AG20443 (cell line): ENCODE results near the gene EID2.
A peak's percentile ranks its signal among the peaks of the same experiment; 100 is the strongest.

Source experiments
- DNase-seq: peaks from one replicate; pipeline ENCODE4 v3.0.0; 2012; ENCODE audit warnings: low spot score, mixed read lengths

Gene EID2

GRCh38 chr19:39502640-39503417, 37.1 kb downstream of the EID2 start:
- DNase-seq = peak; percentile 95

- DNase-seq = no peak
Measured at GRCh38 chr19:39501340-39501739, 38.6 kb downstream of the EID2 start.

DNA sequence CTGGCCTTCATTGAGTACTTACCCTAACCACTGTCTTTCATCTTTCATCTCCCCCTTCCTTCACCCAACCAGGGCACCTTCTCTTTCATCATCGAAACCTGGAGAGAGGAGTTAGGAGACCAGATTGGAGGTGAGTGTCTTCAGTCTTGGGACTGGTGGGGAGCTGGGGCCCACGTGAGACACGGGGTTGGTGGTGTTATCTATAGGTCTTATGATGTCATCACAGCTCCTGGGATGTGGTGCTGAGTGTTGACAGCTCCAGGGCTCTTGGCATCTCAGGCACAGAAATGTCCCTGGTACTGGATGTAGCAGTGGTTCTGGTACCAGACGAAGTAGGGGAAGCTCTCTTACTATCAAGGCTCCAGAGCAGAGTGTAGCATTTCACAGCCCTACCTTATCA, 39.4 kb downstream of the EID2 start:
- DNase-seq = no peak

DNA sequence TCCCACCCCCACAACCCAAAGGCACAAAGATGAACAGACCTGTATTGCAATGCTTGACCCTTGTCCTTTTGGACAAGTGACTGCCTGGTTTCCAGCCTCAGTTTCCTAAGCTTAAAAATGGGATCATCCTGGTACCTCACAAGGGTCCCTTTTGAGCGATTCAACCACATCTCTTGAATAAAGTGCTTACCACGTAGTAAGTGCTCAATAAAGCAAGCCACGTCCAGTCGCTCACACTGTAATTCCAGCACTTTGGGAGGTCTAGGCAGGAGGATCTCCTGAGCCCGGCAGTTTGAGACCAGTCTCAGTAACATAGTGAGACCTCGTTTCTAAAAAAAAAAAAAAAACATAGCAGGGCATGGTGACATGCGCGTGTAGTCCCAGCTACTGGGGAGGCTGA, 40.0 kb downstream of the EID2 start:
- no peak for DNase-seq

GRCh38 chr19:39498798-39499642, 40.9 kb downstream of the EID2 start, which contains the start of gene DLL3:
DLL3 (plus strand) TSS chr19:39498947; CDS start chr19:39498975, 28 bp downstream.
- DNase-seq = no peak

- DNase-seq = peak; percentile 40
Measured at GRCh38 chr19:39497996-39498797, 41.8 kb downstream of the EID2 start.

DNA sequence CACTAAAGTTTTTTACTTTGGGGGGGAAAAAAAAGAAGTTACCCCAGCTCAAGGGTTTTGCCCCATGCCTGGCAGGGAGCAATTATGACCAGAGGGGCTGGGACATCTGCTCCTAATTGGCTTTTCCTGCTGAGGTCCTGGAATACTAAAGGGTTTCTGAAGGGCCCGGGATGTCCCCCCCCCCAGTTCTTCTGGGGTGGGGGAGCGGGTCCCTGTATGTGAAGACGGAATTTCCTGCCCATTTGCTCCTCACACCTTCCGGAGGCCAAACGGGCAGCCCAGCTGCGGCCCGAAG, 42.3 kb downstream of the EID2 start:
- no peak for DNase-seq

DNA sequence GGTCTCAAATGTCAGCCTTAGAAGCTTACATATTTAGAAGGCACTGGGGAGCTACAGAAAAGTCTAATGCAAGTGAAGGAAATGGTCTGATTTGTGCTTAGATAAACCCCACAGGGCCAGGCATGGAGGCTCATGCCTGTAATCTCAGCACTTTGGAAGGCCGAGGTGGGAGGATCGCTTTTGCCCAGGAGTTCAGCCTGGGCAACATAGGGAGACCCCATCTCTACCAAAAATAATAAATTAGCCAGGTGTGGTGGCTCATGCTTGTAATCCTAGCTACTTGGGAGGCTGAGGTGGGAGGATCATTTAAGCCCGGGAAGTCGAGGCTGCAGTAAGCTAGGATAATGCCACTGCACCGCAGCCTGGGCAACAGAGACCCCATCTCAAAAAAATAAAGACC, 43.9 kb downstream of the EID2 start:
- no peak for DNase-seq

DNA sequence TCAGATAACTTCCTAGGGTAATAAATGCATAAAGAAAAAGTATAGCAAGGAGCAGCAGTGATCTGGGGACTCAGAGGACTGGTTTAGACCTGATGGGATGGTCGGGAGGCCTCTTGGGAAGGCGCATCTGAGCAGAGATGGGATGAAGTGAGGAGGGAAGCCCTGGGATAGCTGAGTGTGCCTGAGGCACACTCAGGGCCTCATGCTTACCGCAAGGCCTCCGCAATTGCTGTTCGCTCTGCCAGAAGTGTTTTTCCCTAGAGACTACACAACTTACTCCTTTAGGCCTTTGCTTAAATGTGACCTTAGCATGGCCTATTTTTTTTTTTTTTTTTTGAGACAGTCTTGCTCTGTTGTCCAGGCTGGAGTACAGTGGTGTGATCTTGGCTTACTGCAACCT, 45.3 kb downstream of the EID2 start:
- no peak for DNase-seq

DNA sequence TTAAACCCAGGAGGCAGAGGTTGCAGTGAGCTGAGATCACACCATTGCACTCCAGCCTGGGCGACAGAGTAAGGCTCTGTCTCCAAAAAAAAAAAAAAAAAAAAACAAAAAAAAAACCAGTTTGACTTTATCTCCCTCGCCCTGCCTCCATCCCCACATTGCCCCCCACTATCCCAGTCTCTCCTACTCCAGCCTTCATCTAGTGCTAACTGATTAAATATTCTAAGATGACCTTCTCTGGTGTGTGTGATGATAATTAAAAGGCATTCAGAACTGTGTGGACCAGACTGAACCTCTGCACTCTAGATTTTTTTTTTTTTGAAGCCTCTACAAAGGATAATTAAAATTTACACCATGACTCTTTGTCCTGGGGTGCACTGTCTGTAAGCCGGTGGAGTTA, 47.2 kb downstream of the EID2 start:
- DNase-seq = no peak

GRCh38 chr19:39492225-39492624, 47.7 kb downstream of the EID2 start:
- DNase-seq = no peak

GRCh38 chr19:39489756-39490155, 50.2 kb downstream of the EID2 start:
- DNase-seq = no peak
